K562 (cell line): Measurements from ENCODE around the gene TTC28.

Experiments used
- MYC ChIP-seq, 2 experiments: fragments of 250-450 bp in 1 of 2; sonication (Bioruptor Pico) in 1 of 2; IDR thresholded peaks; 2 replicates each; pipeline versions ENCODE4 v1.5.1 to v1.6.1; 2012 to 2021; ENCODE audit warnings: low read depth in 2 of 2, borderline replicate concordance in 1 of 2, improper control_type of control experiment in 1 of 2, low read length in 1 of 2, mild to moderate bottlenecking in 1 of 2, moderate library complexity in 1 of 2
- TCF7L2 ChIP-seq: fragments of 150-350 bp; IDR thresholded peaks from 2 replicates; pipeline ENCODE4 v1.6.1; 2016; ENCODE audit warnings: low read depth, mild to moderate bottlenecking, low read length, moderate library complexity
- TF ChIP-seq, protein P1 (sequence below): sonication (generic); formaldehyde crosslinking; IDR thresholded peaks from 2 replicates; pipeline ENCODE4 v1.9.0; 2022; ENCODE audit warnings: mild to moderate bottlenecking, missing genetic modification reagents
- TF ChIP-seq, protein P2 (sequence below), 3 experiments: IDR thresholded peaks in 2 of 3; conservative IDR thresholded peaks in 1 of 3; 2 replicates each; pipeline ENCODE4 v1.5.1; 2011 to 2012; ENCODE audit warnings: low read length in 3 of 3, mild to moderate bottlenecking in 3 of 3, control low read depth in 2 of 3, improper control_type of control experiment in 1 of 3, inconsistent platforms in 1 of 3, low read depth in 1 of 3, mixed read lengths in 1 of 3, moderate library complexity in 1 of 3; ENCODE audit not compliant: insufficient read depth in 2 of 3

DNA sequence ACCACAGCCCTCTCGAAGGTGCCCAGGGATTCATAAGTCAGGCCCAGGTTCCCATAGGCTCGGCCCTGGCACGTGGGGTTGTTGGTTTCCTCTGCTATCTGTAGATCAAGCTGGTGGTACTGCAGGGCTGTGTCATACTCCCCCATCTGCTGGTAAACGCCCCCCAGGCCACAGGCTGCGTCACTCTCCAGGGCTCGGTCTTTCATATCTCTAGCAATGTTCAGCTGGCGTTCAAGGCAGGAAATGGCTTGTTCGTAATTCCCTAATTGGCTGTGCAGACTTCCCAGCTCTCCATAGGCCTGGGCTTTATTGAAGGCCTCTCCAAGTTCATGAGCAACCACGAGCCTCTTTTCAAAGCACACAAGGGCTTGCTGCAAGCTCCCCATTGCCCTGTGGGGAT, 574.2 kb downstream of the TTC28 start:
- TF ChIP-seq TCF7L2: no peak
- TF ChIP-seq, protein P1, sequence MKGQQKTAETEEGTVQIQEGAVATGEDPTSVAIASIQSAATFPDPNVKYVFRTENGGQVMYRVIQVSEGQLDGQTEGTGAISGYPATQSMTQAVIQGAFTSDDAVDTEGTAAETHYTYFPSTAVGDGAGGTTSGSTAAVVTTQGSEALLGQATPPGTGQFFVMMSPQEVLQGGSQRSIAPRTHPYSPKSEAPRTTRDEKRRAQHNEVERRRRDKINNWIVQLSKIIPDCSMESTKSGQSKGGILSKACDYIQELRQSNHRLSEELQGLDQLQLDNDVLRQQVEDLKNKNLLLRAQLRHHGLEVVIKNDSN (CRISPR knock-in tag): no peak
- TF ChIP-seq MYC (IDR thresholded peaks at IDR 0.05; ENCODE audit: low read depth, low read length): no peak
- no peak for TF ChIP-seq MYC (CRISPR knock-in tag; IDR thresholded peaks at IDR 0.05; ENCODE audit: borderline replicate concordance, low read depth)
- TF ChIP-seq, protein P2, sequence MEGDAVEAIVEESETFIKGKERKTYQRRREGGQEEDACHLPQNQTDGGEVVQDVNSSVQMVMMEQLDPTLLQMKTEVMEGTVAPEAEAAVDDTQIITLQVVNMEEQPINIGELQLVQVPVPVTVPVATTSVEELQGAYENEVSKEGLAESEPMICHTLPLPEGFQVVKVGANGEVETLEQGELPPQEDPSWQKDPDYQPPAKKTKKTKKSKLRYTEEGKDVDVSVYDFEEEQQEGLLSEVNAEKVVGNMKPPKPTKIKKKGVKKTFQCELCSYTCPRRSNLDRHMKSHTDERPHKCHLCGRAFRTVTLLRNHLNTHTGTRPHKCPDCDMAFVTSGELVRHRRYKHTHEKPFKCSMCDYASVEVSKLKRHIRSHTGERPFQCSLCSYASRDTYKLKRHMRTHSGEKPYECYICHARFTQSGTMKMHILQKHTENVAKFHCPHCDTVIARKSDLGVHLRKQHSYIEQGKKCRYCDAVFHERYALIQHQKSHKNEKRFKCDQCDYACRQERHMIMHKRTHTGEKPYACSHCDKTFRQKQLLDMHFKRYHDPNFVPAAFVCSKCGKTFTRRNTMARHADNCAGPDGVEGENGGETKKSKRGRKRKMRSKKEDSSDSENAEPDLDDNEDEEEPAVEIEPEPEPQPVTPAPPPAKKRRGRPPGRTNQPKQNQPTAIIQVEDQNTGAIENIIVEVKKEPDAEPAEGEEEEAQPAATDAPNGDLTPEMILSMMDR (IDR thresholded peaks at IDR 0.05 in 2 of 3, conservative IDR thresholded peaks at IDR 0.05 in 1 of 3; ENCODE audit: insufficient read depth in 2 of 3, low read depth in 1 of 3, low read length in 3 of 3): no peak
